LoVo (cell line): ENCODE data around the gene CHKB.

ENCODE experiments used
- DNase-seq: peaks from one replicate; pipeline ENCODE4 v3.0.0-alpha.2; 2016; ENCODE audit warnings: low spot score

CHKB gene

GRCh38 chr22:50573491-50574382 lies 8.9 kb downstream of the CHKB start:
- DNase-seq = no peak

GRCh38 chr22:50572965-50573364 lies 9.7 kb downstream of the CHKB start:
- DNase-seq = no peak

GRCh38 chr22:50571264-50572175 lies 11.1 kb downstream of the CHKB start:
- no peak for DNase-seq

GRCh38 chr22:50570861-50571260 lies 11.8 kb downstream of the CHKB start:
- no peak for DNase-seq

- no peak for DNase-seq
These were observed 12.6 kb downstream of the CHKB start for GRCh38 chr22:50569896-50570535.

- DNase-seq = no peak
These were observed 13.6 kb downstream of the CHKB start for GRCh38 chr22:50569041-50569459.

GRCh38 chr22:50568626-50569025 lies 14.0 kb downstream of the CHKB start:
- DNase-seq = no peak

- DNase-seq = no peak
These were observed 14.9 kb downstream of the CHKB start for GRCh38 chr22:50567721-50568252.

- DNase-seq = peak; percentile 64
These were observed 18.4 kb downstream of the CHKB start for GRCh38 chr22:50564289-50564688.

GRCh38 chr22:50563413-50564160 lies 19.1 kb downstream of the CHKB start:
- no peak for DNase-seq

GRCh38 chr22:50562523-50563412 lies 19.9 kb downstream of the CHKB start, which contains the start of gene SYCE3:
Gene SYCE3, minus strand, starts transcription at chr22:50562919. Its CDS starts 6,514 bp downstream, at chr22:50556405.
- DNase-seq = peak; percentile 98

GRCh38 chr22:50561401-50562358 lies 21.0 kb downstream of the CHKB start:
- DNase-seq = no peak

- no peak for DNase-seq
These were observed 22.6 kb downstream of the CHKB start for GRCh38 chr22:50560034-50560433.

GRCh38 chr22:50556703-50557102 lies 25.9 kb downstream of the CHKB start:
- no peak for DNase-seq

- no peak for DNase-seq
These were observed 29.3 kb downstream of the CHKB start for GRCh38 chr22:50553310-50553709.

- DNase-seq = no peak
These were observed 31.4 kb downstream of the CHKB start for GRCh38 chr22:50551160-50551752.

- DNase-seq = no peak
These were observed 32.3 kb downstream of the CHKB start for GRCh38 chr22:50550395-50550794.
